DND-41 (cell line): ENCODE measurements around the gene TBL1X.
"Not testable (repeated sequence)": the region's sequence is repeated elsewhere in the genome, so short reads cannot be mapped to it uniquely, and the experiment has no call there.

Source experiments
- ATAC-seq: fragments of 200-7000 bp; cut with Tn5 transposase; 3 replicates; pipeline ENCODE4 v1.9.1; 2021; ENCODE audit warnings: low read depth; ENCODE audit not compliant: insufficient read depth
- DNase-seq: peaks from one replicate; pipeline ENCODE4 v3.0.0-alpha.2; 2020
- H2AFZ ChIP-seq: 2 replicates; pipeline ENCODE4 v1.6.0; 2012; ENCODE audit warnings: low read depth, low read length
- H3K27ac ChIP-seq: 2 replicates; pipeline ENCODE4 v1.5.1; 2012; ENCODE audit warnings: low read length, inconsistent platforms
- H3K27me3 ChIP-seq: fragments of 200-600 bp; sonication (generic); 2 replicates; pipeline ENCODE4 v1.6.0; 2012; ENCODE audit warnings: low read length, mild to moderate bottlenecking, inconsistent platforms; ENCODE audit not compliant: insufficient read depth, poor library complexity
- H3K36me3 ChIP-seq: 2 replicates; pipeline ENCODE4 v1.5.1; 2012; ENCODE audit warnings: low read length, inconsistent platforms; ENCODE audit not compliant: insufficient read depth
- H3K4me1 ChIP-seq: 2 replicates; pipeline ENCODE4 v1.5.1; 2012; ENCODE audit warnings: mild to moderate bottlenecking, low read length; ENCODE audit not compliant: insufficient read depth
- H3K4me2 ChIP-seq: 2 replicates; pipeline ENCODE4 v1.6.0; 2012; ENCODE audit warnings: mild to moderate bottlenecking, moderate library complexity, low read length, inconsistent platforms; ENCODE audit not compliant: insufficient read depth
- H3K4me3 ChIP-seq, 2 experiments: fragments of 200-600 bp in 1 of 2; shearing (Covaris generic) in 1 of 2; 2 replicates each; pipeline ENCODE4 v1.5.1; 2012 to 2016; ENCODE audit warnings: inconsistent platforms in 2 of 2, low read length in 2 of 2, mild to moderate bottlenecking in 2 of 2, low read depth in 1 of 2, moderate library complexity in 1 of 2
- H3K79me2 ChIP-seq: 2 replicates; pipeline ENCODE4 v1.6.0; 2012; ENCODE audit warnings: low read length, inconsistent platforms; ENCODE audit not compliant: insufficient read depth
- H3K9ac ChIP-seq: 2 replicates; pipeline ENCODE4 v1.6.0; 2012; ENCODE audit warnings: low read depth, mild to moderate bottlenecking, inconsistent platforms, low read length, moderate library complexity
- H3K9me3 ChIP-seq: 2 replicates; pipeline ENCODE4 v1.5.1; 2012; ENCODE audit warnings: low read length, moderate library complexity, mild to moderate bottlenecking, inconsistent platforms; ENCODE audit not compliant: insufficient read depth, severe bottlenecking
- H4K20me1 ChIP-seq: 2 replicates; pipeline ENCODE4 v1.6.0; 2012; ENCODE audit warnings: low read length; ENCODE audit not compliant: insufficient read depth
- EZH2 ChIP-seq: IDR thresholded peaks from 3 replicates; pipeline ENCODE4 v1.6.1; 2012; ENCODE audit warnings: borderline replicate concordance, low read depth, mild to moderate bottlenecking, moderate library complexity, low read length, inconsistent platforms; ENCODE audit not compliant: severe bottlenecking
- TF ChIP-seq, protein P1 (sequence below): IDR thresholded peaks from 2 replicates; pipeline ENCODE4 v1.5.1; 2012; ENCODE audit warnings: borderline replicate concordance, low read length, moderate library complexity, mild to moderate bottlenecking; ENCODE audit not compliant: poor library complexity, severe bottlenecking; ENCODE audit errors: extremely low read depth

TBL1X gene

GRCh38 chrX:9442056-9442455, 22.8 kb upstream of the TBL1X start:
- TF ChIP-seq, protein P1, sequence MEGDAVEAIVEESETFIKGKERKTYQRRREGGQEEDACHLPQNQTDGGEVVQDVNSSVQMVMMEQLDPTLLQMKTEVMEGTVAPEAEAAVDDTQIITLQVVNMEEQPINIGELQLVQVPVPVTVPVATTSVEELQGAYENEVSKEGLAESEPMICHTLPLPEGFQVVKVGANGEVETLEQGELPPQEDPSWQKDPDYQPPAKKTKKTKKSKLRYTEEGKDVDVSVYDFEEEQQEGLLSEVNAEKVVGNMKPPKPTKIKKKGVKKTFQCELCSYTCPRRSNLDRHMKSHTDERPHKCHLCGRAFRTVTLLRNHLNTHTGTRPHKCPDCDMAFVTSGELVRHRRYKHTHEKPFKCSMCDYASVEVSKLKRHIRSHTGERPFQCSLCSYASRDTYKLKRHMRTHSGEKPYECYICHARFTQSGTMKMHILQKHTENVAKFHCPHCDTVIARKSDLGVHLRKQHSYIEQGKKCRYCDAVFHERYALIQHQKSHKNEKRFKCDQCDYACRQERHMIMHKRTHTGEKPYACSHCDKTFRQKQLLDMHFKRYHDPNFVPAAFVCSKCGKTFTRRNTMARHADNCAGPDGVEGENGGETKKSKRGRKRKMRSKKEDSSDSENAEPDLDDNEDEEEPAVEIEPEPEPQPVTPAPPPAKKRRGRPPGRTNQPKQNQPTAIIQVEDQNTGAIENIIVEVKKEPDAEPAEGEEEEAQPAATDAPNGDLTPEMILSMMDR: no peak
- TF ChIP-seq EZH2: no peak

GRCh38 chrX:9443327-9443726, 21.5 kb upstream of the TBL1X start:
- Histone ChIP-seq H3K36me3 (no peaks in the 10 kb centered on the region), H3K4me3 (no peak overlapping the region), H4K20me1 (no peaks in the 10 kb centered on the region), H3K9me3 (no peaks in the 10 kb centered on the region), H3K79me2 (no peaks in the 10 kb centered on the region), H3K9ac (no peak overlapping the region), H3K27ac (no peak overlapping the region), H3K4me1 (no peaks in the 10 kb centered on the region), H2AFZ (no peak overlapping the region), H3K27me3 (no peaks in the 10 kb centered on the region), H3K4me2 (no peak overlapping the region)
- no peak for DNase-seq
- TF ChIP-seq, protein P1: no peak
- TF ChIP-seq EZH2: no peak
- ATAC-seq: no peak

More at GRCh38 chrX:9442056-9442455, 22.8 kb upstream of the TBL1X start:
- H3K9me3 ChIP-seq: no peaks in the 10 kb centered on the region
- H3K27me3 ChIP-seq: no peaks in the 10 kb centered on the region
- no peaks in the 10 kb centered on the region for H3K36me3 ChIP-seq
- DNase-seq (no peak), ATAC-seq (no peak)
- no peak overlapping the region for H3K9ac ChIP-seq
- H3K4me2 ChIP-seq: no peak overlapping the region
- no peaks in the 10 kb centered on the region for H3K79me2 ChIP-seq
- H2AFZ ChIP-seq: no peak overlapping the region
- H3K4me3 ChIP-seq: no peak overlapping the region
- H3K4me1 ChIP-seq: no peaks in the 10 kb centered on the region
- H3K27ac ChIP-seq: no peak overlapping the region
- H4K20me1 ChIP-seq: no peaks in the 10 kb centered on the region

DNA sequence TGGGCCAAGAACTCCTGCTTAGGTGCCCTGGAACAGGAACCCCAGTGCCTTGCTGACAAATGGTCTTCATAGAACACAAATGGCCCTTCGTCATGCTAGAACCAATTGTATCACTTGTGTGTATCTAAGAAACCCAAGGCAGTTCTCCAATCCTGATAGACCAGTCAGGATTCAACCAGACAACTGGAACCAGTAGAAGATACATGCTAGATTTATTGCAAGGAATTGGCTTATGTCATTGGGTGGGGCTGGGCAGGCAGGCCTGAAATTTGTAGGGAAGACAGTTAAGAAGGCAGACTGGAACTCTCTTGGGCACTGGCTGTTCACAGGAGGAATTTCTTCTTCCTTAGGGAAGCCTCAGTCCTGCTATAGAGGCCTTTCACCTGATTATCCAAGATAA, 17.0 kb upstream of the TBL1X start:
- ATAC-seq (no peak), DNase-seq (no peak)
- no peaks in the 10 kb centered on the region for H3K9me3 ChIP-seq
- no peaks in the 10 kb centered on the region for H4K20me1 ChIP-seq
- H3K79me2 ChIP-seq: no peaks in the 10 kb centered on the region
- H3K36me3 ChIP-seq: no peaks in the 10 kb centered on the region
- no peak overlapping the region for H3K9ac ChIP-seq
- no peaks in the 10 kb centered on the region for H3K27me3 ChIP-seq
- no peak overlapping the region for H3K4me2 ChIP-seq
- H3K4me3 ChIP-seq: no peak overlapping the region
- H3K4me1 ChIP-seq: no peaks in the 10 kb centered on the region
- TF ChIP-seq, protein P1: no peak
- TF ChIP-seq EZH2: no peak
- no peak overlapping the region for H2AFZ ChIP-seq
- H3K27ac ChIP-seq: no peak overlapping the region

GRCh38 chrX:9456250-9457074, 8.4 kb upstream of the TBL1X start:
- Histone ChIP-seq H2AFZ (no peak overlapping the region), H4K20me1 (no peaks in the 10 kb centered on the region), H3K4me2 (no peak overlapping the region), H3K36me3 (no peaks in the 10 kb centered on the region), H3K9ac (no peak overlapping the region), H3K4me3 (no peak overlapping the region), H3K27me3 (no peaks in the 10 kb centered on the region), H3K4me1 (no peaks in the 10 kb centered on the region; the same call in 1 of the 2 replicates), H3K27ac (no peak overlapping the region), H3K9me3 (no peaks in the 10 kb centered on the region), H3K79me2 (no peaks in the 10 kb centered on the region)
- ATAC-seq (peak; percentile 81), DNase-seq (no peak)
- TF ChIP-seq EZH2: no peak
- TF ChIP-seq, protein P1: no peak

DNA sequence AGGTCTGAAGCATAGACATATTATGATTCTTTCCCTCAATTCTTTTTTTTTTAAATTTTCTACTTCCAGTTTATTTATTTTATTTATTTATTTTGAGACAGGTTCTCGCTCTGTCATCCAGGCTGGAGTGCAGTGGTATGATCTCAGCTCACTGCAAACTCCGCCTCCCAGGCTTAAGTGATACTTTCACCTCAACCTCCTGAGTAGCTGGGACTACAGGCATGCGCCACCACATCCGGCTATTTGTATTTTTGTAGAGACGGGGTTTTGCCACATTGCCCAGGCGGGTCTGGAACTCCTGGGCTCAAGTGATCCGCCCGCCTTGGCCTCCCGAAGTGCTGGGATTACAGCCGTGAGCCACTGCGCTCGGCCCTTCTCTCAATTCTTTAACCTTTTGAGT, 6.8 kb upstream of the TBL1X start:
- H3K79me2 ChIP-seq, H4K20me1 ChIP-seq, ATAC-seq, H3K4me1 ChIP-seq, H3K9ac ChIP-seq, H2AFZ ChIP-seq, H3K4me3 ChIP-seq, H3K36me3 ChIP-seq, H3K27ac ChIP-seq, H3K9me3 ChIP-seq, H3K4me2 ChIP-seq, H3K27me3 ChIP-seq, DNase-seq: not testable (repeated sequence)
